ENCODE results near the gene RNF220. TPM values are rescaled to one million over a fixed set of nuclear protein-coding genes. Genes with fewer than 3 reads are reported as not detected.

Gene RNF220
- total RNA-seq, 4 donors from 2014 or later, result 112 to 134 (median 132) TPM

- Histone ChIP-seq H3K36me3 (no peaks in the 10 kb centered on the region), H3K4me3 (no peak overlapping the region), H3K4me1 (no peaks in the 10 kb centered on the region), H3K27me3 (peaks cover 69% of the 10 kb centered on the region), H3K9me3 (no peaks in the 10 kb centered on the region), H3K27ac (no peak overlapping the region)
- WGBS, 2 donors (ENCODE audit: low coverage in 1 of 2), result 70% methylated on average over 8 of the region's 10 CpGs; no CpG with 5 or more reads in 1 of the 2 donors
- ATAC-seq, result no peak
- no peak for TF ChIP-seq POLR2AphosphoS5 (IDR thresholded peaks at IDR 0.05)
- TF ChIP-seq POLR2A (IDR thresholded peaks at IDR 0.05), result no peak
- TF ChIP-seq CTCF (IDR thresholded peaks at IDR 0.05), result no peak
- TF ChIP-seq EP300 (IDR thresholded peaks at IDR 0.05), result no peak
Measured at GRCh38 chr1:44598167-44598566, 193.1 kb downstream of the RNF220 start.

DNA sequence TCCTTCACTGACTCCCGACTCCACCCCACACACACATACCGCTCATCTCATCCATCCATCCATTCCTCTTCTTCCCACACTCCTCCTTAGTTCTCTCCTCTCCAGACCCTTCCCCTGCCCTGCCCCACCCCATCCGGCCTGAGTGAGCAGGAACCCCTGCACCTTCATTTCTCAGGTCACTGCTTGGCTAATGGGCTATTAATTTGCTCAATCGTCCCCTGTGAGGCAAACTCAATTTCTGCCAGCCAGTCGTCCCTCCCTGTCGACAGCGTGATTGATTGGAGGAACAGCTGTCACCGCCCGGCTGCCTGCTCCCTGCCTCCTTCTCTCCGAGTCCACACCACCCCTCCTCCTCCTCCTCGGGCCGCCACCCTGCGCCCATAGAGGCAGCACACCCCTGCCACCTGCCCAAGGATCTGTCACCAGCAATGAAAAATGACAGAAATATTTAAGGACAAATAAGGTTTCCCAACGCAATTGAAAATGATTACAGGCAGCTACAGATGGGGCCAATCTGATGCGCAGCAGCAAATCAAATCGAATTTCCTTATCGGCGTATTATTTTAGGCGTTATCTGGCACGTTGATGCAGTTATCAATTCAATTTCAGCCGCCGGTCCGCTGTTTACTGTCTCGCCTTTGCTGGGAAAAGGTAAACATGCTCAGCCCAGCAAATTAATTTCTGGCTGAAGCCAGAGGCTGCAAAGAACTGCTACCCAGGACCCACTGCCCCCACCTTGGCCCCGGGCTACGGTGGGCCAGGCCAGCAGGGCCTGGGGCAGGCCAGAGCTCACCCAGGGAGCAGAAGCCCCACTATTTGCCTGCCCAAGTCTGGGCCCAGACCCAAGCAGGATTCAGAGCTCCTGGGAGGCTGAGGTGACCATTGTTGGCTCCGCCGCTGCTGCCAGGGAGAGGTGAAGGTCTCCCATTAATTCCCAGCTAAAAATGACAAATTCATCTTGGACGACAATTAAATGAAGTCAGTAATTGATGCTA is 197.9 kb downstream of the RNF220 start:
- no peak overlapping the region for H3K27ac ChIP-seq
- H3K9me3 ChIP-seq, result no peaks in the 10 kb centered on the region
- no peak for TF ChIP-seq CTCF (IDR thresholded peaks at IDR 0.05)
- no peak for TF ChIP-seq EP300 (IDR thresholded peaks at IDR 0.05)
- no peak for TF ChIP-seq POLR2A (IDR thresholded peaks at IDR 0.05)
- no peak for ATAC-seq
- no peaks in the 10 kb centered on the region for H3K36me3 ChIP-seq
- H3K27me3 ChIP-seq, result peaks cover 69% of the 10 kb centered on the region
- no peak overlapping the region for H3K4me3 ChIP-seq
- no peaks in the 10 kb centered on the region for H3K4me1 ChIP-seq
- WGBS, 2 donors (ENCODE audit: low coverage in 1 of 2), result 48 to 53% methylated on average over 16 to 18 of the region's 29 CpGs

DNA sequence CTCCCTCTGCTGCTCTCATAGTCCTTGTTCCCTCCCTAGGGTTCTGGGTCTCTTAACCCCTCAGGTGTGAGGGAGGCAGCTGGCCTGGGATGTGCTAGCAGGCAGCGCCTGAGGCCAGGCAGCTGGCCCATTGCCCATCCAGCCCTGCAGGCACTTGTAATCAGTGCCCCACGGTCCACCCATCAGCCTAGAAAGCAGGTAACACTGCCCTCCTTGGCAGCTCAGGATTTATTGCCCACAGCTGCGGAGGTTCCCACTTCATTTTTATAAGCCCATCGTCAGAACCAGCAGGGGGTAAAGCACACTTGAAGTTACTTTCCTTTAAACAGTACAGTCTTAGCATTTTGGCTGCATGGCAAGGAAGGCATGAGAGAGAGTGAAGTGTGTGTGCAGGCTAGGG is 198.7 kb downstream of the RNF220 start:
- Histone ChIP-seq H3K9me3 (no peaks in the 10 kb centered on the region), H3K27ac (no peak overlapping the region), H3K4me3 (no peak overlapping the region), H3K27me3 (peaks cover 65% of the 10 kb centered on the region), H3K36me3 (no peaks in the 10 kb centered on the region), H3K4me1 (no peaks in the 10 kb centered on the region)
- ATAC-seq, result no peak
- 57% methylated on average over 2 of the region's 4 CpGs; no CpG with 5 or more reads in 1 of the 2 donors for WGBS, 2 donors (ENCODE audit: low coverage in 1 of 2)
- TF ChIP-seq EP300 (IDR thresholded peaks at IDR 0.05), result no peak
- no peak for TF ChIP-seq CTCF (IDR thresholded peaks at IDR 0.05)
- no peak for TF ChIP-seq POLR2A (IDR thresholded peaks at IDR 0.05)
- TF ChIP-seq POLR2AphosphoS5 (IDR thresholded peaks at IDR 0.05), result no peak

DNA sequence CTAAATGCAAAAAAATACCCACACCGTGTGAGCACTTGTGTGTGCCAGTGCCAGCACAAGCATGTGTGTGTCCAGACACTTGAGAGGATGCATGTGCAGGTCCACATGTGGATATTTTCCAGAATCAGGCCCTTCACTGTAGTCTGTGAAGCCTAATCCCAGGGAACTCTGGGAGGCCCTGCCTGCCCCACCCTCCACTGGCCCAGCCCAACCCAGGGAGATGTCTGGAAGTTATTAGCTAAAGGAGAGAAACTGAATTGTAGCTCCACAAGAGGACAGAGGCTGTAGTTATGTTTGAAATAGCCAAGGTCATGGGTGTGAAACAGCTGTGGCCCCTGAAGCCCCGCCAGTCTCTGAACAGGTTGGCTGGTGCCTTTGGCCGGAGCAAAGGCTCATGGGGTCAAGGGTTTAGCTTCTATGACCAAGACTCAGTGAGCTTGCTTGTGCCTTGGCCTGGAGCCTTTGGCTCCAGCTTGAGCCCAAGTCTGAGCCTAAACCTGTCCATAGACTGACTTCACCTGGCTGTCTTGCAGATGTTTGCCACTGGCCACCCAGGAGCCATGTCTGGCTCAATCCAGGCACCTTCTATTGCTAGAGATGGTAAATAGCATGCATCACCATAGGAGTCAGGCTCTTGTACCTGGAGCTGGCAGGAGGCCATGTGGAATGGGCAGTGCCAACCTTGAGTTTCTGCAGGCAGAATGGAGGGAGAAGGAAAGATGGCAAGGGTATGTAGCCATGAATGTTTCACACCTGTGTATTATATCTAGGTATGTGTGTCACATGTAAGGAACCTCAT is 199.3 kb downstream of the RNF220 start:
- Histone ChIP-seq H3K27ac (no peak overlapping the region), H3K9me3 (no peaks in the 10 kb centered on the region), H3K4me3 (no peak overlapping the region), H3K27me3 (peaks cover 64% of the 10 kb centered on the region), H3K36me3 (no peaks in the 10 kb centered on the region), H3K4me1 (no peaks in the 10 kb centered on the region)
- no peak for ATAC-seq
- 66 to 100% methylated on average over 1 to 3 of the region's 3 CpGs for WGBS, 2 donors (ENCODE audit: low coverage in 1 of 2)
- TF ChIP-seq POLR2AphosphoS5 (IDR thresholded peaks at IDR 0.05) (no peak), POLR2A (IDR thresholded peaks at IDR 0.05) (no peak), CTCF (IDR thresholded peaks at IDR 0.05) (no peak), EP300 (IDR thresholded peaks at IDR 0.05) (no peak)
